ENCODE results near the gene PGK2.
"Not testable (repeated sequence)": the region's sequence is repeated elsewhere in the genome, so short reads cannot be mapped to it uniquely, and the experiment has no call there.

The PGK2 gene

DNA sequence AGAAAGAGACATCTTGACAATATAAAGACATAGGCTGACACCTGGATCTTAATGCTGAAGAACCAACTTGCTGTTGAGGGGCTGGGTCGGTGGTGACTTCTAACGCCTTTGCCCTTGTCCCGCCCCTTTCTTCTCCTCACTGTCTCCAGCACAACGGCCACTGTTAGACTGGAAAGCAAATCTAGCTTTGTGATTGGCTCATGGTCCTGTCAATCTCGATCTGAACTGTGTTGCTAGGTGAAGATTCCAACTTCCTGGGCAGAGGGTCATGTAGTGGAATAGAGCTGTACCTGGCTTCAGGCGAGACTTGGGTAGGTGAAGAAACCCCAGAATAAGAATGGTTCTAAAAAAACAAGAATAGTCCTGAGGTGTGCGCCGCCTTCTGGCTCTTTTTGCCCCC is at the start of gene PGK2:
PGK2 (minus strand) TSS at position 110 of the 400 bp plus-strand sequence; CDS start at position 12, 98 bp downstream.
- DNase-seq (ENCODE audit: low read depth in 2 of 2) = no peak

DNA sequence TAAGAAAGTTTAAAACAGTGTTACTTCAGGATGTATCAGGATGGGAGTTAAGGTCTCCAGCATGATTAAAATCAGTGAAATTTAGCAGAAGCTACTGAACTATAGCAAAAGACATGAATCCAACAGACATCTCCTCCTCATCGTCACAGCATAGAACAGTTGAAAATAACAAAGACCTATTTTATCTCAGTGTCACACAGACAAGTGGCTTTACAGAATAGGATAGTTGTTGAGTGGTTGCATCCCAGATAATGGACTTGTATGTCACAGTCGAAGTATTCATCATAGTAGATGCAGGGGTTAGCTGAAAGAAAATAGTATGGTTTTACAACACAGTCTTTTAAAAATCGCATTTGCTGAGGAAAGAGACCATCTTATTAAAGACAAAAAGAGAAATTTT is 48.1 kb upstream of the PGK2 start:
- no peak for DNase-seq (ENCODE audit: low read depth in 2 of 2)

DNA sequence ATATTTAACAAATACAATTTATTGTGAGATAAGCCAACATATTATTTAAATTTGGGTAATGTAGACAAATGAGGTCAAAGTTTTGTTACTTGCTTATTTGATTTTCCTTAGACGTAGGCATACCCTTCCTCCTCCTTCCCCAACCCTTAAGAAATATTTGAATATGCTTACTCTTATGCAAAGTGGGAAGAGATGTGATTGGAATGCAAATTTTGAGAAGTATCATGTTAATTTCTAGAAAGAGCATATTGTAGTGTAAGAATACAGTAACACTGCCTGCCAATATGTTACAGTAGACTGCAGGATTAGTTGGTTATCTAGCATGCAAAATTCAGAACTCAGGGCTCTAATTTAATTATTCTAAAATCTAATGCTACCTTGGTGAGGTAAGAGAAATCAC is 46.3 kb upstream of the PGK2 start:
- DNase-seq (ENCODE audit: low read depth in 2 of 2) = no peak

DNA sequence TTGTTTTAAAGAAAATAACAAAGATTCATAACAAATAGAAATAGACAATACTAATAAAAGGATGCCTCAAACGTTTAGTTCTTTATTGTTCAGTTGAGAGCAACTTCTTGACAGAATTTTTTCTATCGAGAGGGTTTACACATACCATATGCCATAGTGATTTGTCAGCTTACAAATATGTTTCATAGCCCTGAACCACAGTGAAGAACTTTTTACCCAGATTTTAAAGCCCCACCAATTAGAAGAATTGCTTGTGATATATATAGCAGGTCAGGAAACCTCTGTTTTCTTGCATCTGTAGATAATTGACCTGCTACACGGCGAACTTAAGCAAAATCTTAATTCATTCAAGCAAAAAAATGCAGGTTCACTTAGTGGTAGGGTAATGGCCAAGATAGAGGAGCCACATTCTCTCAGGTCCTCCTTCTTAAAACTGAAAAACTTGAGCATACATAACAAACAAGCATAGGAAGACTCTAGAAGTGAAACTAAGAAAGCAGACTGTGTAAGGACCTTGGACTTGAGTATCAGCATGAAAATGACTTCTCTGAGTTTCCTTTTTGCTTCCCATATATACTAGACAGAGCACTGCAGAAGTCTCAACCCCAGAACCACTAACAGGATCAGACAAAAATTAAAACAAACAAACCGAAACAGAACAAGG is 39.8 kb upstream of the PGK2 start:
- DNase-seq (ENCODE audit: low read depth in 2 of 2) = no peak

DNA sequence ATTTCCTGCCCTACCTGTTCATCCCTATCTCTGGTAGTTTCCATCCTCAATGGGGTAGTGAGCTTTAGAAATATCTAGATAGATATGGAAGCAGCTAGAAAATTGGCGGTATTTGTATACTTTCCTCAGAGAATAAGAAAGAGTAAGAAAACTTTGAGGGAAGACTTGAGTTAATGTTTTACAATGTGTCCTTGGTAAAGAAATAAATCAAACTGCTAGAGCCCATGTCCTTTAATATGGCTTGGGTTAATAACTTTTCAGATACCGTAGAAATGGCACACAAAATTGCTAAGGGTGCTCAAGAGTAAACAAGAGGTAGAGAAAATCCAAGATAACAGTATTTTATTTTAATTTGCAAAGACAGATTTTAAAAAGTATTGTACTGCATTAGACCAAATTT is 28.1 kb upstream of the PGK2 start:
- DNase-seq (ENCODE audit: low read depth in 2 of 2) = no peak

DNA sequence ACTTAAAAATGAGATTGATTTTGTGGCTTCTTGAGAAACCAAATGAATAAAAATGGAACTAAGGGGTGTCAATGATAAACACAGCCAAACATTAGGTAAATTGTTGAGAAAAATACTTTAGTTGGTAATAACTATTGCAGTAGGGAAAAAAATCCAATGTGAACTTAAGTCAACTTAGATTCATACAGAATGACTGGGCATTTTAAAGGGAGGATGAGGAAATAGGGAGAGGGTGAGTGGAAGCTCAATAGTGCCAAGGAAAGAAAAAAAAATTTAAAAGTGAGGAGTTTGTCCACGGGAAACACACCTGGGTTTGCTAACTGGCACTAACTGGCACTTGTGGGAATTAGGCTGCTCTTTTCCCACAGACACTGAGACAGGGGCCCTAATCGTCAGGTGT is 26.2 kb upstream of the PGK2 start:
- no peak for DNase-seq (ENCODE audit: low read depth in 2 of 2)

DNA sequence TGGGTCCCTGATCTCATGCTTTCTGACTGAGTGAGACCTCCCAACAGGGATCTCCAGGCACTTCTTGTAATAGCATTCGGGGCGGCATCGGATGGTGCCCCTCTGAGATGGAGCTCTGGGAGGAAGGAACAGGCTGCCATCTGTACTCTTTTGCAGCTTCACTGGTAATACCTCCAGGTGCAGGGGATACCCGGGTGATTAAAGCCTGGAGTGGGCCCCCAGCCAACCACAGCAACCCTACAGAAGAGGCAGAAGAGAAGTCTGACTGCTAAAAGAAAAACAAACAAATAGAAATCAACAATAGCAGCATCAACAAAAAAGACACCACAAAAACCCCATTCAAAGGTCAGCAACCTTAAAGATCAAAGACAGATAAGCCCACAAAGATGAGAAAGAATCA is 19.1 kb upstream of the PGK2 start:
- no peak for DNase-seq (ENCODE audit: low read depth in 2 of 2)

DNA sequence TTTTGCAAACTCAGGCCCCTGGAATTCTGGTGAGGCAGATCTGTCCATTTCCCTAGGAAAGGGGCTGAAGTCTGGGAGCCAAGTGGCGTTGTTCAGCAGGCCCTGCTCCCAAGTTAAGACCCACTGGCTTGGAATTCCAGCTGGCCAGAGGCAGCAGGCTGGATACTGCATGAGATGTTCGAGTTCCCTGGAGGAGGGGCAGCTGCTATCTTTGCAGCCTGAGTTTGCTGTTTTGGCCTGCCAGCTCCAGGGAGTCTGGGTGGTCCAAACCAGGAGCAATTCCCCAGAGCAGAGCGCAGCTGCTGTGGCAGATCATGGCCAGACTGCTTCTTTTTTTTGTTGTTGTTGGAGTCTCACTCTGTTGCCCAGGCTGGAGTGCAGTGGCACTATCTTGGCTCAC is 18.2 kb upstream of the PGK2 start:
- DNase-seq (ENCODE audit: low read depth in 2 of 2) = no peak

DNA sequence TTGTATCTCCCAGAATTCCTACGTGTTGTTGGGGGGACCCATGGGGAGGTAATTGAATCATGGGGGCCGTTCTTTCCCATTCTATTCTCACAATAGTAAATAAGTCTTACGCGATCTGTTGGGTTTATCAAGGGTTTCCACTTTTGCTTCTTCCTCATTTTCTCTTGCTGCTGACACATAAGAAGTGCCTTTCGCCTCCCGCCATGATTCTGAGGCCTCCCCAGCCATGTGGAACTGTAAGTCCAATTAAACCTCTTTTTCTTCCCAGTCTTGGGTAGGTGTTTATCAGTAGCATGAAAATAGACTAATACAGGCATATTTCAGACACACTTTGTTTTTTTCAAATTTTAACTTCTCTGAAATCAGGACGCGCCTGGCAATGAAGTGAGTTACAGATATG is 14.4 kb upstream of the PGK2 start:
- no peak for DNase-seq (ENCODE audit: low read depth in 2 of 2)

DNA sequence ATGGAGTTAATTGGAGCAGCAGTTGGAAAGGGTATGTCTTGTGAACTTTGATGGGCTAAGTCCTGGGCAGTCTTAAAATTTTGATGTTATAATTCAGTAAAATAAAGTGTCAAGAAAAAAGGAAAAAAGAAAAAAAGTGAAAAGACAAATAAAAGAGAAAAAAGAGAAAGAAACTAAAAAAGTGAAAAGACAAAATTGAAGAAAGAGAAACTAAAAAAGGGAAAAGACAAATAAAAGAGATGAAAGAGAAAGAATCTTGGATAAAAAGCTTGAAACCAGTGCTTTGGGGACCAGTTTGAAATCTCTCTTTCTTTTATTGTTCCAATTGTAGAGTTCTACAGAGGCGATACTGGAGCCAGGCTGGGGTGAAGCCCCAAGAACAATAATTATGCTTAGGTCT is 12.0 kb upstream of the PGK2 start:
- DNase-seq (ENCODE audit: low read depth in 2 of 2) = no peak

DNA sequence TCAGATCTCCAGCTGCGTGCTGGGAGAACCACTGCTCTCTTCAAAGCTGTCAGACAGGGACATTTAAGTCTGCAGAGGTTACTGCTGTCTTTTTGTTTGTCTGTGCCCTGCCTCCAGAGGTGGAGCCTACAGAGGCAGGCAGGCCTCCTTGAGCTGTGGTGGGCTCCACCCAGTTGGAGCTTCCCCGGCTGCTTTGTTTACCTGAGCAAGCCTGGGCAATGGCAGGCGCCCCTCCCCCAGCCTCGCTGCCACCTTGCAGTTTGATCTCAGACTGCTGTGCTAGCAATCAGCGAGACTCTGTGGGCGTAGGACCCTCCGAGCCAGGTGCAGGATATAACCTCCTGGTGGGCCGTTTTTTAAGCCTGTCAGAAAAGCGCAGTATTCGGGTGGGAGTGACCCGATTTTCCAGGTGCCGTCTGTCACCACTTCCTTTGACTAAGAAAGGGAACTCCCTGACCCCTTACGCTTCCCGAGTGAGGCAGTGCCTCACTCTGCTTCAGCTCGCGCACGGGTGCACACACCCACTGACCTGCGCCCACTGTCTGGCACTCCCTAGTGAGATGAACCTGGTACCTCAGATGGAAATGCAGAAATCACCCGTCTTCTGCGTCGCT is 9.9 kb upstream of the PGK2 start:
- not testable (repeated sequence) for DNase-seq (ENCODE audit: low read depth in 2 of 2)

DNA sequence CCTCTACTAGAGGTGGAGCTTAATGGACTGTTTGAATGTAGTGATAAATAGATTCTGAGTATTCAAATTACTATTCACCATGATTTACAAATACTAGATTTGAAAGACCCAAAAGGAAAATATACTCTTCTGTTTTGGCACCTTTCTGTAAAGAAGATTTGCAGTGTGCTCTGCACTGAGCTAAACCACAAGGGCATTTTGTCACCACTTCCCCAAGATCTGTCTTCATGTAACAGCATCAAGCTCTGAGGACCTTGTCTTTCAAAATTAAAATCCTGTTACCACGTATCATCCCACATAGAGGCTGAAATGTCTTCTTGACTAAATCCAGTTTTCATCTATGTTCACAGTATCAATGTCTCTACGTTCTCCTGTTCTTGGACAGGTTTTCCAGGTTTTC is 3.3 kb upstream of the PGK2 start:
- DNase-seq (ENCODE audit: low read depth in 2 of 2) = no peak

DNA sequence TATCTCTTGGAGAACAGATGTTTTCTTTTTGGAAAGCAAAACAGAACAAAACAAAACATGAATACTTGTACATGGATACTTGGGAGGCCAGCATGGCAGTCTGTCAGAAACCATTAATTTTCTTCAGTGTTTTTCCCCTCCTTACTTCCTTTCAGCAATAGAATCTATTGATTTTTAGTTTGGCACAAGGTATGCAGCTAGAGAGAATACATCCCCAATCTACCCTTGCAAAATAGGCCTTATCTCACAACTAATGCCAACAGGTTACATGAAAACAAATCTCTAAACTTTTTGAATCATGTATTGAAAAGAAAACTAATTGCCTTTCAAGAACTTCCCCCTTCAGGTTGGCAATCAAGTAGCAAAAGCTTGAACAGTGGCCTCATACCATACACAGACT is 2.8 kb downstream of the PGK2 start:
- no peak for DNase-seq (ENCODE audit: low read depth in 2 of 2)

DNA sequence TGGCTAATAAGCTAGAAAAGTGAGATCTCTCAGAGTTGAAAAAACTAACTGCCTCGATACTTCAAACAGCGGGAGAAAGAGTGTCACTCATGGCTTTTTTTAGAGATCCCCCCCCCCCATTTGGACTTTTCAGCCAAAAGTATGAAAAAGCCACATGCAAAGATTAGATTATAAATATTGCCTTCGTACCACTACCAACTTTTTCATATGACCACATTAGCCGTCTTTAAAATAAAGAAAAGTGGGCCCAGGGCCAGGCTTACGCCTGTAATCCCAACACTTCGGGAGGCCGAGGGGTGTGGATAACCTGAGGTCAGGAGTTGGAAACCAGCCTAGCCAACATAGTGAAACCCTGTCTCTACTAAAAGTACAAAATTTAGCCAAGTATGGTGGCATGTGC is 4.4 kb downstream of the PGK2 start:
- DNase-seq (ENCODE audit: low read depth in 2 of 2) = no peak

DNA sequence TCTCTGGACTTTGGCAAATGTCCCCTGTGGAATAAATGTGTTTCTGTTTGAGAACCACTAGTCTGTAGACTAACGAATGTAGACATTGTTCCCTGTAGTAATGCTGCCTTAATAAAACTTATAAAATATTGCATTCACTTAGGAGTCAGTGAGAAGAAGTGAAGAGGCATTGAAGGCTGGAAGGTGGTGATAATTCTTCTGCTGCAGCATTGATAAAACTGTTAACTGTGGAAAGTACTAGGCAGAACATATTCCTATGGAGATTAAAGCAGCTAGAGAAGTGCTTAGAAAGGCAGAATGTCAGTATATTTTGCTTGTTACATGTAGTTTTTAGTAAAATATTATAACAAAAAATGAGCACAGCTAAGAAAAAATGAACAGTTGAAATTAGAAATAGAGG is 4.8 kb downstream of the PGK2 start:
- no peak for DNase-seq (ENCODE audit: low read depth in 2 of 2)

DNA sequence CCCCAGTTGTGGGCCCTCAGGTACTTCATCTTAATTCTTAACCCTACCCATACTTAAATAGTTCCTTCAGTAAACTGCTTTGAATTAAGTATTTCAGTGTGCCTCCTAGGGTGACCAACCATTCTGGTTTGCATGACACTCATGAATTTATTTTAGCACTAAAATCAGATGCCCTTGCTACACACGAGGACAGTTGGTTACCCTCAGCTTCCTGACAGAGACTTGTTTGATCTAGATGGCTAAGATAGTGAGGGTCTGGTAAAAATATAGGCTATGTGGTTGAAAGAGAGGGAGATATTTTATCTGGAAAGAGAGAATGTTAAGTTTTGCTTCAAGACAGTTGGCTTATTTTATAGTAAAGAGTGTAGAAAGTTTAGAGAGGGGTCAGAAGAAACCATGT is 10.6 kb downstream of the PGK2 start:
- DNase-seq (ENCODE audit: low read depth in 2 of 2) = no peak

DNA sequence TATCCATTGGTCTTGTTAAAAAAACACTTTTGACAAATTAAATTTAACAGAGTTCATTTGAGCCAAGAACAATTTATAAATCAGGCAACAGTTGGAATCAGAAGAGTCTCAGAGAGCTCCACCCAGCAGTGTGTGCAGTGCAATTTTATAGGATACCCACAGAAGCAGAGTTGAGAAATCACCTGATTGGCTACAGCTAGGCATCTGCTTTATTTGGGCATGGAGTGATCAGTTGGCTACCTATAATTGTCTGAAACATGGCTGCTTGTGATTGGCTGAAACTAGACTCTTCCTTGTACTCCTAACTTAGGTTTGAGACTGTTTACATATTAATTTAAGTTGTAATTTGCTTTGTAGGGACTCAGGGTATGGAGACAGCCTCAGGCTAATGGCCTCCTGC is 12.0 kb downstream of the PGK2 start:
- no peak for DNase-seq (ENCODE audit: low read depth in 2 of 2)

DNA sequence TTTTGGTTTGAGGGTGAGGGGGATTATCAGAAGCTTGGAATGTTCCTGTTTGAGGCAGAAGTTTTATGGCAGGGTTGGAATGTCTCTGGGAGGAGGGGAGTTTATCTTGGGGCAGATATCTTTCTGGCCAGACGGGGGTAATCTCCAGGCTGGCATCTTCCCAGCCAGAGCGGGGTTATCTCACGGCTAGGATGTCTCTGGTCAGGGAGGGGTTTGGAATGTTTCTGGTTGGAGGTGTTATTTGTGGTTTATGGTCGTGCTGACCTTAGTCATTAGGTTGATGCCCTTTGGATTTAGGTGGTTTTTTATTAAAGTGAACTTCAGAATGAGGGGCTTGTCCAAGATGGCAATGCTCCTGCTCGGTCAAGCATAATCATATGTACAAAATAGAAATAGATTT is 14.8 kb downstream of the PGK2 start:
- no peak for DNase-seq (ENCODE audit: low read depth in 2 of 2)

DNA sequence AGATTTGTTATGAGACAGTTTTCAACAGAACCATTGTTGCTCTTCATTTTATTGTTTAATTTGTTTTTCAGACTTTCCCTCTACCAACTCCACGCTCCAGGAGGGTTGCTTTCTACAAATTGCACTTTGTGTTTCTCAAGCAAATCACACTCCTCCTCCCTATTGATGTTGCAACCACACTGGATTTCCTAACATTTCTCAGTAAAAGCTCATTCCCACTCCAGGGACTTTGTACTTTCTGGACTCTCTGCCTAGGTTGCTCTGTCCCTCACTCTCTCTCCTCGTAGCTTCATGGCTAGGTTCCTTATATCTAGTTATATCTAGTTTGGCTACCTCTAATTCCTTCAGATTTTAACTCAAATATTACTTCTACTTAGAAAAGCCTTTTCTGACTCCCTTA is 20.3 kb downstream of the PGK2 start:
- DNase-seq (ENCODE audit: low read depth in 2 of 2) = no peak

DNA sequence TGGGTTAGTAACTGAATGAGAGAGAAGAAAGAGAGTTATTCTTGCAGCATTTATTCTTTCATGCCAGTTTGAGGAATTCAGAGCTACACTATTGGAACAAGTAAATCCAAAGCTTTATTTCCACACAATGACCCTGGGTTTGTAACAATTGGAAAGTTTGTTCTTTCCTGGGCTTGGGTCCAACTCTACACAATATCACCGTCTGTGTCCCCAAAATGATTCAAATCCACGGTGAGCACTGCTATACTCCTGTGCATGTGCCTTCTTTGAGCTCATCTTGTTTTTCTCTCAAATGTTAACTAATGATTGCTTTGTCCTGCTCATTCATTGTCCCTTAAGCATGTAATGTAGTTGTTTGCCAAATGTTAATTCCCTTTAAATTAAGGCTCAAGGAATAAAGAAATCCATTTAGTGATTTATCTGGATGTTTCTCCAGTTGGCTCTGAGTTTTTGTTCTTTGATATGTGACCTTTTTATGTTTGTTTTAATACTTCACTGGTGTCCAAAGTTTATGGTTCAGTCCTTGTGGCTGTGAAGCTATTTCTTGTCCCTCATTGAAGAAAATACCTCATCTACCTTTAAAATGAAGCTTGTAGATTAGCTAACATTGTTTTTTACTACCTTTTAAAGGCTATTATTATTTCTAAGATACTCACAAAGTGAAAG is 22.4 kb downstream of the PGK2 start:
- no peak for DNase-seq (ENCODE audit: low read depth in 2 of 2)

DNA sequence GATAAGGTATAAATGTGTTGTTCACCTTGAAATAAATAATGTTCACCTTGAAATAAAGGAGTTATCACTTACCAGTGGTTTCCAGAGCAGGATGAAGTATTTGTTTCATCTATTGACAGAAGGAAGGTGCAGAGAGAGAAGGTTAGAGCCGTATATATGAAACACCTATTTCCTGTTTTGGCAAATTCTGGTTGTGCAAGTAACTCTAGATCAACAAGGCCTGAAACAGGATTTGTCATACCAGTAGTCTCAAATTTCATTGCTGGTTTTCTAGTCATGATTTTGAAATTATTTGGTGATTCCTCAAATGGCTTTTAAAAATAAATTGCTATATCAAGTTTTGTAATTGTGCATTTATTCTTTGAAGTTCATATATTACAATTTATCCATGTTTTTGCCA is 42.8 kb downstream of the PGK2 start, which contains the start of gene CRISP3:
CRISP3 (minus strand) TSS at position 130 of the 400 bp plus-strand sequence; CDS start at position 109, 21 bp downstream.
- no peak for DNase-seq (ENCODE audit: low read depth in 2 of 2)

DNA sequence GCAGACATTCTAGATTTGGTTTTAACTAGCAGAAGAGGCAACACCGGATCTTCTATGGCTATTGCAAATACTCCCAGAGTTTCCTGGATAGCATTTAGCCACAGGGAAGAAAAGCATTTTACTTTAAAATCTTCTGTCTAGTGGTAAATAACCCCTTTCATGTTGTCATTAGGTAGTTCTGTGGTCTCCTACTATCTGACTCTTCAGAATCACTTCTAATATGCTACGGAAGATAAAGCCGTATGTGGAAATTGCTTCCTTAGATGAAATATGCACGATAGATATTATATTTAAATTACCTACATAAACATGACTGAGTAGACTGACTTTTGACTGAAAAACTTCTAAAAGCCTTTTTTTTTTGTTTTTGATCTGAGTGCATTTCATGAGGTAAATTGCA is 43.7 kb downstream of the PGK2 start:
- no peak for DNase-seq (ENCODE audit: low read depth in 2 of 2)

DNA sequence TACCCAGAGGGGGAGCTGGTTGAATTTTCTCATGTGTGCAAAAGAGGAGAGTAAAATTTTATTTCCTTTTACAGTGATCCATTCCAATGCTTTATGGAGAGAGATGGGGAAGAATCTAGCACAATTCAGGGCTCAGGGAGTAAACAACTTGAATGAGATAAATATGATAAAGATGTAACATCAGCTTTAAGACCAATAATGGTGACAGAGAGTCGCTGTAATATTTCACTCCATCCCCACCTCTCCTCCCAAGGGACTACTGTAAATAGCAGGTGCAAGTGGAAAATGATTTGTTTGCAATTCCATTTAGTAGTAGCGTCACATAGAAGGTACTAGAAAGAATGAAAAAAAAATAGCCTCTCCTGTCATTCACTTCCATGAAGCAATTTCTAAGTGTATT is 47.7 kb downstream of the PGK2 start:
- no peak for DNase-seq (ENCODE audit: low read depth in 2 of 2)

Measured in stimulated activated CD8-positive, alpha-beta memory T cell treated with anti-CD3 and anti-CD28 coated beads, Interleukin-7, amount 100 ng/mL, for 4 hours (primary cell).